HepG2 (cell line): ENCODE results near the gene UGP2. TPM values are rescaled to one million over a fixed set of nuclear protein-coding genes. Genes with fewer than 3 reads are reported as not detected.

Experiments
- ATAC-seq: fragments of 200-7000 bp; cut with Tn5 transposase; 3 replicates; pipeline ENCODE4 v1.9.1; 2020; ENCODE audit warnings: mild to moderate bottlenecking, moderate library complexity
- BruUV-seq: library from RNA; stranded (reverse); fragments of 400-500 nt; replicated peaks from 2 replicates; lab custom pipeline; 2021; lab: Mats Ljungman, UMichigan
- CTCF ChIA-PET: fragments of 300-600 bp; formaldehyde crosslinking; extraction: SDS; loops from one replicate; lab custom pipeline; 2021; ENCODE audit warnings: low total read pairs, inconsistent platforms, low intra/inter-chr PET ratio; lab: Yijun Ruan, JAX
- POLR2A ChIA-PET: fragments of 350-600 bp; sonication (Branson Sonifier 250); formaldehyde crosslinking; loops from one replicate; lab custom pipeline; 2020; ENCODE audit warnings: antibody characterized with exemption, inconsistent platforms; lab: Yijun Ruan, JAX
- DNase-seq: peaks from one replicate; pipeline ENCODE4 v3.0.0-alpha.2; 2015; ENCODE audit warnings: low spot score
- FAIRE-seq: peaks from 3 replicates; lab custom pipeline; 2011; peaks lifted over from hg19 to GRCh38; lab: Jason Lieb, UNC
- H2AFZ ChIP-seq: one replicate; pipeline ENCODE4 v1.6.1; 2011; ENCODE audit warnings: low read length, inconsistent platforms
- H3K27ac ChIP-seq: fragments of 300-600 bp; 3 replicates; pipeline ENCODE4 v1.8.0; 2011; ENCODE audit warnings: mixed run types, mild to moderate bottlenecking, mixed read lengths, low read length, inconsistent platforms; ENCODE audit not compliant: insufficient read depth; ENCODE audit errors: extremely low read length
- H3K27me3 ChIP-seq, 2 experiments: fragments of 200-600 bp in 1 of 2; 2 replicates in 1 of 2; 3 replicates in 1 of 2; pipeline versions ENCODE4 v1.6.0 to v1.8.0; 2011; ENCODE audit warnings: low read length in 2 of 2, mild to moderate bottlenecking in 2 of 2, moderate library complexity in 2 of 2, inconsistent platforms in 1 of 2; ENCODE audit not compliant: insufficient read depth in 2 of 2, control insufficient read depth in 1 of 2
- H3K36me3 ChIP-seq, 2 experiments: fragments of 200-600 bp in 1 of 2; replicated peaks in 1 of 2; 2 replicates in 1 of 2; 3 replicates in 1 of 2; pipeline versions ENCODE4 v1.5.1 to v1.8.0; 2011; ENCODE audit warnings: low read length in 2 of 2, inconsistent platforms in 1 of 2; ENCODE audit not compliant: insufficient read depth in 2 of 2, control insufficient read depth in 1 of 2
- H3K4me1 ChIP-seq: 2 replicates; pipeline ENCODE4 v1.5.1; 2012; ENCODE audit warnings: low read length, inconsistent platforms; ENCODE audit not compliant: insufficient read depth
- H3K4me2 ChIP-seq: 2 replicates; pipeline ENCODE4 v1.6.0; 2011; ENCODE audit warnings: low read depth, low read length, inconsistent platforms
- H3K4me3 ChIP-seq, 3 experiments: fragments of 200-600 bp in 1 of 3; sonication (generic), shearing (Covaris generic) in 1 of 3; replicated peaks in 1 of 3; 2 replicates each; pipeline ENCODE4 v1.5.1; 2011 to 2016; ENCODE audit warnings: low read length in 3 of 3, inconsistent platforms in 2 of 3, low read depth in 2 of 3, mild to moderate bottlenecking in 2 of 3, control low read depth in 1 of 3, mixed read lengths in 1 of 3; ENCODE audit not compliant: insufficient read depth in 1 of 3
- H3K79me2 ChIP-seq: one replicate; pipeline ENCODE4 v1.6.1; 2011; ENCODE audit warnings: low read length, inconsistent platforms; ENCODE audit not compliant: insufficient read depth
- H3K9ac ChIP-seq: 2 replicates; pipeline ENCODE4 v1.6.0; 2011; ENCODE audit warnings: mild to moderate bottlenecking, low read depth, low read length, inconsistent platforms; ENCODE audit not compliant: insufficient read depth
- H3K9me3 ChIP-seq: 2 replicates; pipeline ENCODE4 v1.5.1; 2012; ENCODE audit warnings: mild to moderate bottlenecking, low read length
- H4K20me1 ChIP-seq: 2 replicates; pipeline ENCODE4 v1.6.0; 2011; ENCODE audit warnings: inconsistent platforms, mild to moderate bottlenecking, low read length, moderate library complexity; ENCODE audit not compliant: insufficient read depth
- ARID2 ChIP-seq: sonication (generic); formaldehyde crosslinking; IDR thresholded peaks from 2 replicates; pipeline ENCODE4 v1.8.1; 2022; ENCODE audit warnings: mild to moderate bottlenecking, missing genetic modification reagents, borderline replicate concordance
- ARID3A ChIP-seq: IDR thresholded peaks from 2 replicates; pipeline ENCODE4 v1.6.1; 2012; ENCODE audit warnings: low read depth, low read length, improper control_type of control experiment
- ATF5 ChIP-seq: sonication (generic); formaldehyde crosslinking; IDR thresholded peaks from 2 replicates; pipeline ENCODE4 v1.4.0; 2020; ENCODE audit warnings: mild to moderate bottlenecking, low read depth, missing genetic modification reagents
- ATM ChIP-seq: fragments of 450-650 bp; IDR thresholded peaks from 2 replicates; pipeline ENCODE4 v1.7.1; 2017; ENCODE audit warnings: mild to moderate bottlenecking, borderline replicate concordance
- CREB3 ChIP-seq: sonication (generic); formaldehyde crosslinking; IDR thresholded peaks from 2 replicates; pipeline ENCODE4 v1.5.0; 2020; ENCODE audit warnings: missing genetic modification reagents
- GLMP ChIP-seq: sonication (generic); formaldehyde crosslinking; IDR thresholded peaks from 2 replicates; pipeline ENCODE4 v1.9.0; 2021; ENCODE audit warnings: missing genetic modification reagents, mild to moderate bottlenecking, borderline replicate concordance
- IKZF4 ChIP-seq: sonication (generic); formaldehyde crosslinking; IDR thresholded peaks from 2 replicates; pipeline ENCODE4 v1.5.1; 2020; ENCODE audit warnings: borderline replicate concordance, mild to moderate bottlenecking, low read depth, missing genetic modification reagents; ENCODE audit errors: not compliant biosample characterization
- IRF2 ChIP-seq: IDR thresholded peaks from 2 replicates; pipeline ENCODE4 v1.6.1; 2018; ENCODE audit warnings: missing genetic modification reagents, missing compliant biosample characterization
- MXD1 ChIP-seq: sonication (generic); formaldehyde crosslinking; IDR thresholded peaks from 2 replicates; pipeline ENCODE4 v1.4.0; 2020; ENCODE audit warnings: mild to moderate bottlenecking, missing genetic modification reagents
- NBN ChIP-seq: fragments of 450-650 bp; conservative IDR thresholded peaks from 2 replicates; pipeline ENCODE4 v1.6.1; 2017
- NFYC ChIP-seq: IDR thresholded peaks from 2 replicates; pipeline ENCODE4 v1.6.1; 2016; ENCODE audit warnings: missing genetic modification reagents, missing compliant biosample characterization
- NR3C1 ChIP-seq: sonication (generic); formaldehyde crosslinking; IDR thresholded peaks from 2 replicates; pipeline ENCODE4 v1.4.0; 2020; ENCODE audit warnings: missing genetic modification reagents
- SAFB2 ChIP-seq: sonication (generic); formaldehyde crosslinking; IDR thresholded peaks from 2 replicates; pipeline ENCODE4 v1.5.1; 2020; ENCODE audit warnings: missing genetic modification reagents, low read depth, mild to moderate bottlenecking, borderline replicate concordance
- SETDB1 ChIP-seq: sonication (generic); formaldehyde crosslinking; IDR thresholded peaks from 2 replicates; pipeline ENCODE4 v1.5.1; 2020; ENCODE audit warnings: missing genetic modification reagents, mild to moderate bottlenecking, borderline replicate concordance
- ZNF143 ChIP-seq: sonication (generic); formaldehyde crosslinking; IDR thresholded peaks from 2 replicates; pipeline ENCODE4 v1.4.0; 2020; ENCODE audit warnings: missing genetic modification reagents
- ZNF17 ChIP-seq: sonication (generic); formaldehyde crosslinking; IDR thresholded peaks from 2 replicates; pipeline ENCODE4 v1.5.0; 2020; ENCODE audit warnings: mild to moderate bottlenecking, missing genetic modification reagents
- ZNF331 ChIP-seq: sonication (generic); formaldehyde crosslinking; IDR thresholded peaks from 2 replicates; pipeline ENCODE4 v1.4.0; 2020; ENCODE audit warnings: missing genetic modification reagents
- ZNF879 ChIP-seq: sonication (generic); formaldehyde crosslinking; IDR thresholded peaks from 2 replicates; pipeline ENCODE4 v1.8.1; 2023; ENCODE audit warnings: missing genetic modification reagents
- ZNF883 ChIP-seq: sonication (generic); formaldehyde crosslinking; IDR thresholded peaks from 2 replicates; pipeline ENCODE4 v1.5.1; 2020; ENCODE audit warnings: mild to moderate bottlenecking, missing genetic modification reagents; ENCODE audit errors: not compliant biosample characterization
- WGBS: methylation state at CpG from one replicate; pipeline ENCODE4 v1.1.6; 2017; ENCODE audit warnings: low lambda C conversion rate; 5-methylcytosine and 5-hydroxymethylcytosine counted together
- in situ Hi-C: cut with HindIII; loops from 2 replicates; pipeline ENCODE4 v1.10.0; 2017; ENCODE audit warnings: low pct_unique_long_range_greater_than_20kb; ENCODE audit not compliant: extremely low pct_ligation_motif_present
- intact Hi-C: fragments of 100-400 bp; cut with micrococcal nuclease; formaldehyde crosslinking; loops from one replicate; pipeline ENCODE4 v1.10.0; 2022; ENCODE audit not compliant: unreplicated experiment
- polyA plus RNA-seq, 8 experiments: library from polyadenylated mRNA; depleted of rRNA in 3 of 8; stranded (reverse) in 7 of 8; unstranded in 1 of 8; fragments of >200 nt; fragmentation: Illumina TruSeq in 4 of 8; extraction: Trizol in 4 of 8; gene quantifications; 2 replicates each; pipeline versions ENCODE4 v1.2.1 to v1.2.3, GENCODE V29; 2011 to 2016; ENCODE audit warnings: low read depth in 4 of 8, missing spikeins in 1 of 8, mixed read lengths in 1 of 8; ENCODE audit not compliant: insufficient read depth in 1 of 8
- total RNA-seq, 5 experiments: library from RNA; depleted of rRNA; stranded (reverse); fragments of >200 nt; fragmentation: Illumina TruSeq; extraction: Trizol; gene quantifications; 2 replicates each; pipeline ENCODE4 v1.2.3, GENCODE V29; 2016; ENCODE audit warnings: low read depth in 1 of 5

Gene UGP2
- total and polyA plus RNA-seq, 2 of the 13 experiments (the other 11 are each of a cell fraction or from before 2014, with no cell fraction given), result 96.0 to 134 TPM

- TF ChIP-seq GLMP (CRISPR knock-in tag) (no peak), NFYC (CRISPR knock-in tag) (no peak), SAFB2 (CRISPR knock-in tag) (no peak), ARID3A (no peak), MXD1 (CRISPR knock-in tag) (no peak), ZNF879 (CRISPR knock-in tag) (no peak), NBN (no peak), ZNF143 (no peak), ZNF883 (CRISPR knock-in tag) (no peak), ATM (no peak), NR3C1 (CRISPR knock-in tag) (no peak), ARID2 (no peak)
These were observed 38.9 kb downstream of the UGP2 start (continued) for GRCh38 chr2:63880625-63881024.

GRCh38 chr2:63881205-63881604, 39.5 kb downstream of the UGP2 start:
- Histone ChIP-seq H3K36me3 (peaks cover 18 to 65% of the 10 kb centered on the region in 2 experiments), H3K79me2 (peaks cover 12% of the 10 kb centered on the region), H3K27ac (no peak overlapping the region), H3K4me2 (no peak overlapping the region), H3K9ac (no peak overlapping the region), H3K9me3 (no peaks in the 10 kb centered on the region), H3K4me3 (no peak overlapping the region), H3K4me1 (peaks cover 5% of the 10 kb centered on the region), H4K20me1 (no peaks in the 10 kb centered on the region), H2AFZ (no peak overlapping the region), H3K27me3 (no peaks in the 10 kb centered on the region)
- no peak for ATAC-seq
- intact Hi-C loops (no loop called here), in situ Hi-C loops (no loop called here)
- CTCF ChIA-PET, result no interaction called here
- WGBS, result 99% methylated on average over 2 of the region's 2 CpGs
- POLR2A ChIA-PET, result no interaction called here
- no peak for DNase-seq
- no peak for FAIRE-seq
- no TSS peak for BruUV-seq
- TF ChIP-seq ZNF331, result no peak
- TF ChIP-seq CREB3 (CRISPR knock-in tag), result no peak
- no peak for TF ChIP-seq ZNF17 (CRISPR knock-in tag)
- no peak for TF ChIP-seq IRF2 (CRISPR knock-in tag)
- TF ChIP-seq IKZF4 (CRISPR knock-in tag), result no peak
- TF ChIP-seq SETDB1, result no peak
- no peak for TF ChIP-seq ATF5 (CRISPR knock-in tag)
